Hippocampal formation (tissue), 2 donors: Measurements from ENCODE around the gene GANAB.
"Not testable (repeated sequence)": the region's sequence is repeated elsewhere in the genome, so short reads cannot be mapped to it uniquely, and the experiment has no call there.

Experiments
- DNase-seq, 2 donors: peaks; one replicate each; lab custom pipeline; 2025; lab: John Stamatoyannopoulos, UW

GANAB gene

DNA sequence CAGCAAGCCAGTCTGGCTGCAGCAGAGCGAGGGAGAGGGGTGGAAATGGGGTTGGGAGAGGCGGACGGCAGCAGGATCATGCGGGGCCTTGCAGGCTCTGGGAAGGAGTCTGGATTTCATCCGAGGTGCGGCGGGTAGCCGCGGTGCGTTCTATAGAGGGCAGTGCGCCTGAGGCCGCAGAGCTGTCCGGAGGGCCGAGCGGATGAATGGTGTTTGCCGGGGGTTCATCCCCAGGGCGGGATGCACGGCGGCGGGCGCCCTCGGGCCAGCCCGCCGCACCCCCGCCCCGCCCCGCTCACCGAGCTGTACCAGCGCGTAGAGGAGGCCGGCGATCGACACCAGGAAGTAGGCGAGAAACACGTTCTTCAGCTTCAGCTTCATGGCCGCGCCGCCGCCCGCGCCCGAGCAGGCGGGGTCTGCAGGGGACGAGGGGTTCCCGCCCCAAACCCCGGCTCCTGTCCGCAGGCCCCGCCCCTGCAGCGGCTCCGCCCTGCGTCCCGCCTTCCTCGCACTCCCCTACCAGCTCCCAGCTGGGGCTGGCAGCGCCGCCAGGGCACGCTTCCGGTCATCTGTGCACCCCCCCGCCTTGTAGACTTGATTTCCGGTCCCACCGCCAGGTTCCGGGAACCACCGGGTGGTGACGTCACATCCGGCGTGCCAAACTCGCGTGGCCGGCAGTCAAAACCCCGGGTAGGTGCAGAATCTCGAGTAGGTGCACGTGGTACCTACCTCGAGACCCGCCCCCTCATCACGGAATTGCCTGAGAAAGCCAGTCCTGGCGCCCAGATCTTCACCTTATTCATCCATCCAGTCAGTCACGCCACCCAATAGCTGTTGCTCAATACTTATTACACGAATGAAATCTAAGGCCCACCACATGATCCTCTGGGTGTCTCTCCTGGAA lies 24.6 kb downstream of the GANAB start, which contains the start of gene B3GAT3:
Gene B3GAT3, minus strand, starts transcription at position 420 of the 904 bp plus-strand sequence. Its CDS starts 39 bp downstream, at position 381.
- peak; percentile 96 to 97 for DNase-seq

DNA sequence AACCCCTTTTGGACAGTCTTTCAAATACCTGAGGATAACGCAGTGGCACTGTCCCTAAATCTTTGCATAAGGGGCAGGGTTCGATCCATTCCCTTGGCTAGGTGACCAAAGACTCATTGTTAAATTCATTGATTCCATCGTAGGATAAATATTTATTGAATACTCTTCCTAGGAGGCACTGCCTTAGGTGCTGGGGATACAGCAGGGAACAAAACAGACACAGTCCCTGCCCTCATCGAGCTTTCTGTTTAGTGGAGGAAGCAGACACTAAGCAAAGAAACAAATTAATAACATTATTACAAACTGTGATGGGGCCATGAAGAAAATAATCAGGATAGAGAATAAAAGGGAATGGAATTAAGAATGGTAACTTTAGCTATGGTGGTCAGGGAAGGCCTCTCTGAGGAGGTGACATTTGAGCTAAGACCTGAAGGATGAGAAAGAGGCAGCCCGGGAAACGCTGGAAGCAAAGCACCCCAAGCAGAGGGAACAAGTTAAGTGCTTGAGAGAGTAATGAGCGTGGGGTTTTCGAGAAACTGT lies 25.3 kb downstream of the GANAB start:
- DNase-seq = no peak

GRCh38 chr11:62616957-62617356 lies 29.5 kb downstream of the GANAB start:
- not testable (repeated sequence) for DNase-seq

DNA sequence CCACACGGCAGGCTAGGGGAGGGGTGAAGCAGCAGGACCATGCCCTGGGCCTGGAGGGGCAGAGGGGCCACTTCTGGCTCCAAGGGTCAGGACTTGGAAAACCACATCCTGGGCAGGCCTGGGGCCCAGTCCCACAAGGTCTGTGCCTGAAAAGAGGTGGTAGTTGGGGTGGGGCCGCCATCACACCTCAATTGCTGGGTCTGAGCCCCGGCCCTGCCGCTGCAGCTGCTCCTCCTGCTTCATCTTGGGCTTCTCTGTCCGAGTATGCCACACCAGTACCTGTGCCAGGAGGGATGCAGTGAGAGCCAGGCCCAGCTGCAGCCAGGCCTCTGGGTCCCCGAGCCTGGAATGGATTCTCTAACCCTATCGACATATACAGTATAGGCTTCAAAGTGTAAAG lies 30.9 kb downstream of the GANAB start:
- no peak for DNase-seq

DNA sequence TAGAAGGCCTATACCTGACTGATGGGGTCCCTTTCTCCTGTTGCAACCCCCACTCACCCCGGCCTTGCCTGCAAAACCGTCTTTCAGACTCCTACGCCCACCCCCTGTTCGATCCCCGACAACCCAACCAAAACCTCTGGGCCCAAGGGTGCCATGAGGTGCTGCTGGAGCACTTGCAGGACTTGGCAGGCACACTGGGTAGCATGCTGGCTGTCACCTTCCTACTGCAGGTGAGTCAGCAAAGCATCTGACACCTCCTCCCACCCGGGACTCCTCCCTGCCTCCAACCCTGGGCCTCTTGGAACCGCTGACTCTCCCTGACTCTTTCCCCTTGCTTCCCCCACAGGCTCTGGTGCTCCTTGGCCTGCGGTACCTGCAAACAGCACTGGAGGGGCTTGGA lies 32.1 kb downstream of the GANAB start:
- no peak for DNase-seq

DNA sequence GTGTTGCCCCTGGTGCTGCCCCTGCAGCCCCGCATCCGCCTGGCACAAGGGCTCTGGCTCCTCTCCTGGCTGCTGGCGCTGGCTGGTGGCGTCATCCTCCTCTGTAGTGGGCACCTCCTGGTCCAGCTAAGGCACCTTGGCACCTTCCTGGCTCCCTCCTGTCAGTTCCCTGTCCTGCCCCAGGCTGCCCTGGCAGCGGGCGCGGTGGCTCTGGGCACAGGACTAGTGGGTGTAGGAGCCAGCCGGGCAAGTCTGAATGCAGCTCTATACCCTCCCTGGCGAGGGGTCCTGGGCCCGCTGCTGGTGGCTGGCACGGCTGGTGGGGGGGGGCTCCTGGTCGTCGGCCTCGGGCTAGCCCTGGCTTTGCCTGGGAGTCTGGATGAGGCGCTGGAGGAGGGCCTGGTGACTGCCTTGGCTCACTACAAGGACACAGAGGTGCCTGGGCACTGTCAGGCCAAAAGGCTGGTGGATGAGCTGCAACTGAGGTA lies 33.1 kb downstream of the GANAB start:
- DNase-seq = no peak

- peak; percentile 79 to 87 for DNase-seq
Measured at GRCh38 chr11:62612366-62613290, 33.8 kb downstream of the GANAB start, which contains the start of the genes EML3 and ROM1. EML3 (minus strand) TSS chr11:62612775; CDS start chr11:62612457, 318 bp downstream. ROM1 (plus strand) TSS chr11:62613257; CDS start chr11:62613282, 25 bp downstream.

DNA sequence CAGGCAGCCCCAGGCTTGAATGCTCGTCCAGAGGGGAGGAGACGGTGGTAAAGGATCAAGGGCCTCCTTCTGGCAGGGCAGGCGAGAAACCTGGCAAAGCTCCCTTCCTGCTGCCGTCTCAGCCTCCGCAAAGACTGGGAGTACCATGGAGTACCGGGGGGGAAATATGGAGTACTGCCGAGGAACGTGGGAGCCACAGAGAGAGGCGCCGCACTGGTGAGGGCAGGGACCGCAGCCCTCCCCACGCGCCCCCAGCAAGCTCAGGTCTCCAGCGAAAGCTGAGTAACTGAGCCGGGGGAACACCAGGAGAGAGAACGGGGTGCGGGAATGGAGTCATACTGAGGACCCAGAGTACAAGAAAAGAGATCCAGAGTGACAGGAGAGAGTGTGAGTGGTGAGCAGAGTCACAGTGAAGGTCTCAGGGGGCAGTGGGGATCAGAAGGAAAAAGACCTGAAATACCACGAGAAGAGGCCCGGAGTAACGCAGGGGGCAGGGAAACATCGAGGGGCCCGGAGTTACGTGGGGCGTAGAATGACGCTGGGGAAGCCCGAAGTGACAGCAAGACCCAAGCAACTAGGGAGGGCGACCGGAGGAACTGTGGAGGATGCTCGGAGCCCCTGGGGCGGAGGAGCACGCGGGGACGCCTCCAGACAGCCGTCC lies 34.6 kb downstream of the GANAB start:
- DNase-seq = no peak

DNA sequence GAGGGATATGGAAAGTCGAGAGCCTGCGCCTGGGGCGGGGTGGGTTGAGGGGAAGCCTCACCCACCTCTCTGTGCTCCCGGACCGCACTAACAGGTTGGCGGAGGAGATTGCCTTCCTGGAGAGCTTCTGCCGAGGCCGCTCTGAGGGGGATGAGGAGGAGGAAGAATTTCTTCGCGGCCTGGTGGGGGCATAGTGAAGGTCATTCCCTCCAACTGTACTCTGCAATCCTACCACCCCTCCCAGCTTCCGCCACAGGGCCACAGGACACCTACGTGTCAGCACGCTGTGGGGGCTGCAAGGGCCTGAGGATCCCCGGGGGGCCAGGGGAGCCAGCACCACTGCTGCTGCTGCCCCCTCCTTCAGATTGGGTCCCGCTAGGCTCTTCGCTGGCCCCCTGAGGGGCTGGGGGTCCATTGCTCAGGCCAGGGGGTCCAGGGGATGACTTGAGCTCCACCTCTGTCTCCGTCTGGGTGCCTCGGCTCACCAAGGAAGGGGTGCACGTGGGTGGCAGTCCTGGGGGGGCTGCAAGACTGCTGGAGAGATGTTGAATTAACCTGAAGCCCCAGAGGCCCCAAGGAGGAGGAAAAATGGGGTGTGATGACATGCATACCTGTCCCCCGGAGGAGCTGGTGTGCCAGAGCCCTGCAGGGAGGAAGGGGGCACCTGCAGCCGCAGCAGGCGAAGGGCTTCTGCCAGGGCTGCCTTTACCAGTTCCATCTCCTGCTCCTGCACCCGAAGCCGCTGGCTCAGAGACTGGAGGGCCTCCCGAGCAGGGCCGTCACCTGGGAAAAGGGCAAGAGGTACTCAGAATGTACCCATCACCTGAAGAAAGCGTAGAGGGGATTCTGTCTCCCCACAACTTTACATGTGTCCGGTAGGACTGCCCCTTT lies 35.4 kb downstream of the GANAB start:
- no peak for DNase-seq

DNA sequence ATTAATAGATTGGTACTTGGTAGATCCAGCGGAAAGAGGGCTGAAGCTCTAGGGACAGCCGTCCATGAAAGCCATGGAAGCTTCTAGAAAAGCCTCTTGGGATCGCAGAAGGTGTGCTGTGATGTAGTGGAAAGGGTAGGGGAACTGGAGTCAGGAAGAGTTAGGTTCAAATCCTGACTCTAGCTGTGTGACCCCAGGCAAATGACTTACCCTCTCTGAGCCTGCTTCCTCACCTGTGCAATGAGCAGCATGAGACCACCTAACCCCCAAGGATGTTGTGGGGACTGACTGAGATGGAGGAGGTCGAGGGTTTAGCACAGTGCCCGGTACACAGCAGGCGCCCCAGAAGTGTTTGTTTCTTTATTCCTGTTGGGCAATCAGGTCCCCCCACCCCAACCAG lies 36.0 kb downstream of the GANAB start:
- DNase-seq = no peak

DNA sequence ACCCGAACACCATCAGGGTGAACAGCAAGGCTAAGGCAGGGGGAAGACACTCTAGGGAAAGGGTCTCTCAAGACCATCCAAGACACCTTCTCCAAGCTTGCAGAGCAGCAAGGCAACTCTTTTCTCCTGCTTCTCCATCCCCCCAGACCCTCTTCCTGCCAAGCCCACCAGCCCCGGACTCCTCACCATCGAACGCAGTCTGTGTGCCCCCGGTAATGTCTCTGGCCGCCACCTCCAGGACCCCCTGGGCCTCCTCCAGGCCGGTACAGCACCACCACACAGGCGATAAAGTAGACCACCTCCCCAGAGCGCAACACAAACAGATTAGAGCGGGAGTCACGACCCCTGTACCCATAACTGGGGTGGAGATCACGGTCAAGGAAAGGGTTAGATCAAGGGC lies 37.6 kb downstream of the GANAB start:
- DNase-seq = no peak

- DNase-seq = no peak
Measured at GRCh38 chr11:62607714-62608113, 38.7 kb downstream of the GANAB start.

DNA sequence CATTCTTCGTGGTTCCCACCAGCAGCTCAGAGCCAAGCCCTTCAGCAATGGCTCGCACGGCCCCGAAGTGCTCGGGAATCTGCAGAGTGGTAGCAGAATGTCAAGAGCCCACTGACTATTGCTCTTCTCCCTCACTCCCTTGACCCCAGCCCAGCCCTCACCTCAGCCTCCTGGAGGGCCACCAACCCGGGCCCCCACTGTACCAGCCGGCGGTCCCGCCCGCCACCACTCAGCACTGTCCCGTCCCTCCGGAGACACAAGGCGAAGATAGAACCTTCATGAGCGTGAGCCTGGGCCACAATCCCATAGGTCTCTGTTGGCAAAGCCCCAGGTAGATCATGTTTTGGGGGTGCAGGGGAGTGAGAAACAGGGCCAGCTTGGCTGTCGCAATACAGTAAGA lies 40.5 kb downstream of the GANAB start:
- DNase-seq = no peak

GRCh38 chr11:62605467-62605866 lies 40.9 kb downstream of the GANAB start:
- DNase-seq = no peak

GRCh38 chr11:62604460-62605120 lies 41.8 kb downstream of the GANAB start:
- no peak for DNase-seq

DNA sequence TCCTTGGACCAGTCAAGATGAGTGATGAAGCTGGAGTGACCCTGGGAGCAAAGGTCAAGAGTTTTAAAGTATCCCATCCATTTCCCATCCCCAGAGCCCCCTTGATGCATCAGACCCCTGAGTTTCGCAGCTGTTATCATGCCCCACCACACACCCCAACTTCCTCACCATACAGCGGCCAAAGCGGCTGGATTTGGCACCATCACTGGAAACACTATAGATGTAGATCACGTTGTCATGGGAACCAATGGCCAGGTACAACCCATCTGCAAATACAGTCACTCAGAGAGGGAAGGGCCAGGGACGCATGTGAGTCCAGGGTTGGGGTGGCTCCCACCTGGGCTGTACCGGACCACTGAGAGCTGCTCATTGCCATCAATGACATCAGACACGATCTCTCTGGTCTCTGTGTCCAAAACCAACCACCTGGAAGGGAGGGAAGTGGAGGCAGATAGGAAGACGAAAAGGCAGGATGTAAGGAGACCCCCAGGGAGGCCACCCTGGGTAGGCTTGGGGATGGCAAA lies 42.6 kb downstream of the GANAB start:
- DNase-seq = no peak

DNA sequence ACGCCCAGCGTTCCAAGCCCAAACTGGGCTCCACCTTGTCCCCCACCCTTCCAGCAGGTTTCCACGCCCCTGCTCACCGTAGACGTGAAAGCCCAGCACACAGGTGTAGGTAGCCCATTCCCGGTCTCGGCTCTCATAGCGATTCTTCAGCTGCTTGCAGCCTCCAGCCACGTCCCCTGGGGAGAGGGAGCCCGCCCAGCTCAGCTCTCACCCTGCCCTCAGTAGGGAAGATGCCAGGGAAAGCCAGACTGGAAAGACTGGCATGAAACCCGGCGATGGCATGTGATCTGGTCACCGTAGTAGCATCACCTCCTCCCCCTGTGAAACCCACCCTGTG lies 43.4 kb downstream of the GANAB start:
- DNase-seq = no peak

DNA sequence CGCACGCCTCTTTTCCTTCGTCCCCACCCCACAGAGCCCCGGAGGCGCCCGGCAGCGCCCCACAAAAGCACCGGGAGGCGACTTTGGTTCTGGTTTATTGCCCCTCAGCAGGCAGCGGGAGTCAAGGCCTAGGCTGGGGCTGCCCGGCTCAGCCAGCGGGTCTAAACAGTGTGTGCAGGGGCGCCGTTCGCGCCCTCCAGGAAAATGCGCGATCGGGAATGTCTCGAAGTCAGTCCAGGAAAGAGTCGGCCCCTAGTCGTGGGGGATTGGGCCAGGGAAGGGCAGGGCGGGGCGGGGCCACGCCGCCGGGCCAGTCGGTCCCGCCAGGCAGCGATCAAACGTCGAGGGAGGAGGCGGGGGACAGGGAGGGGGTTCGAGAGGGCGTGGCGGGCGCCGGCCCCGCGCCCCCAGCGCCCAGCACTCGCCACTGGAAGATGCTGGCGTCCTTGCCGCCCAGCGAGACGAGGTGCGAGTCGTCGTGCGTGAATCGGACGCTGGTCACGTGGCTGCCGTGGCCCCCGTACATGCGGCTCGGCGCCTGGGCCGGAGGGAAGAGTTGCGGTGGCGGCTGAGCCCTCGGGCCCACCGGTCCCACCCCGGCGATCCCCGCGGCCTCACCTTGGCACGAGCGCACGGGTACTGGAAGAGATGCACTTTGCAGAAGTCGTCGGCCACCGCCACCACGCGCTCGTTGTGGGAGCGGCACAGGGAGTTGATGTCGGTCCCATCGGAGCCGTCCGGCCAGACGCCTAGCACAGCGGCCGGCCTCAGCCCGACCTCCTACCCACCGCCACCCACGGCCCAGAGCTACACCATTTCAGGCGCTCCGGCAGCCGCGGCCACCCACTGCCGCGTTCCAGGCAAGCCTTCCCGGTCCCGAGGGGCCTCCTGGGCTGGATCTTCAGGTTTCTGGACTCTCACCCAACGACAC lies 44.0 kb downstream of the GANAB start:
- peak; percentile 71 to 82 for DNase-seq
